Fibroblast of mammary gland (primary cell): ENCODE measurements around the gene PON2.
A peak's percentile ranks its signal among the peaks of the same experiment; 100 is the strongest.

Experiments used
- DNase-seq: peaks from one replicate; pipeline ENCODE4 v3.0.0-alpha.2; 2010; ENCODE audit warnings: low read depth
- H3K4me3 ChIP-seq: 2 replicates; pipeline ENCODE4 v1.5.1; 2011; ENCODE audit warnings: low read depth, mild to moderate bottlenecking, low read length, moderate library complexity; ENCODE audit not compliant: control insufficient read depth
- CTCF ChIP-seq: conservative IDR thresholded peaks from 2 replicates; pipeline ENCODE4 v1.5.1; 2011; ENCODE audit warnings: low read depth, low read length, inconsistent platforms; ENCODE audit not compliant: control insufficient read depth, insufficient read depth

Gene PON2

GRCh38 chr7:95444796-95445195, 10.0 kb upstream of the PON2 start:
- no peak for TF ChIP-seq CTCF
- H3K4me3 ChIP-seq, result no peak overlapping the region
- DNase-seq, result no peak

GRCh38 chr7:95441042-95441823, 6.4 kb upstream of the PON2 start:
- no peak for DNase-seq
- no peak overlapping the region for H3K4me3 ChIP-seq
- TF ChIP-seq CTCF, result no peak

DNA sequence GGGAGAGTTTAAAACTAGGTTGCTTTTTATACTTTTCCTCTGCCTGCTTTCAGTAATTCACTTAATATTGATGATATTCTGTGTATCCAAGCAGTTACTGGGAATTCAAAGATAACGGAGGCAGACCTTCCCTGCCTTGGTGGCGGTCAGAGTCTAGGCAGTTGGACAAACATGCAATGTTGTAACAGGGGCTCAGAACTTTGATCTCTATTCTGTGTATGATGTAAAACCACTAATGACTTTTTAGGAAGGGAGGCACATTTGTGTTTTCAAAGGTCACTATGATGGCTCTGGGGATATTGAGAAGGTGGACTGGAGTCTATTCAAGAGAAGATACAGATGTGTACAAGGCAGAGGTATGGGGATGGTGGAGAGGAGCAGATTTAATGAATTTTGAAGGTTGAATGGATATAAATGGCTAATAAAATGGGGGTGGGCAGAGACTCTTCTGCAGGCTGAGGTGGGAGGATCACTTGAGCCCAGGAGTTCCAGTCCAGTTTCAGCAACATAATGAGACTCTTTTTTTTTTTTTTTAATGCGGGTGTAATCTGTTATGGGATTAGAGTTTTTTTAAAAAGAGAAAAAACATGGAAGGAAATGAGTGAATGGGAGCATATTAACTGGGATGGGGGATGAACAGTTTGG, 5.7 kb upstream of the PON2 start:
- H3K4me3 ChIP-seq, result no peak overlapping the region
- no peak for DNase-seq
- no peak for TF ChIP-seq CTCF

DNA sequence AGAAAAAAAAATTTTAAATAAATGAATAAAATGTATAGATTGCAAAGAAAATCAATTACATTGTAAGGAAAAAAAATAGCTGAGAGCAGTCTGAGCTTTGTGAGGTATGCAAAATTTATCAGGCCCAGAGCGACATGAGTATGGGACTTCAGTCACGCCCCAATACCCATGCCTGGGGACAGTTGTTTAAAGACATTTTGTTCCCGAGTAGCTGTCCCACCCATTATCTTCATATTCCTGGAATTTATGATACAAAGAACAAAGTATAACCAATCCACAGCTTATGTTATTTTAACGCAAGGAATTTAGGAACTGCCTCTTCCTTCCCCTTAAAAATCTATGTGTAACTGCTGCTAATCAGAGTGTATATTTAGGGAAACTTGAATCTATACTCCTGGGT, 1.6 kb upstream of the PON2 start:
- no peak for DNase-seq
- H3K4me3 ChIP-seq, result no peak overlapping the region
- no peak for TF ChIP-seq CTCF

- no peak for DNase-seq
- H3K4me3 ChIP-seq, result peak overlapping the region; percentile 63
These were observed 573 bp upstream of the PON2 start for GRCh38 chr7:95435422-95435780.

DNA sequence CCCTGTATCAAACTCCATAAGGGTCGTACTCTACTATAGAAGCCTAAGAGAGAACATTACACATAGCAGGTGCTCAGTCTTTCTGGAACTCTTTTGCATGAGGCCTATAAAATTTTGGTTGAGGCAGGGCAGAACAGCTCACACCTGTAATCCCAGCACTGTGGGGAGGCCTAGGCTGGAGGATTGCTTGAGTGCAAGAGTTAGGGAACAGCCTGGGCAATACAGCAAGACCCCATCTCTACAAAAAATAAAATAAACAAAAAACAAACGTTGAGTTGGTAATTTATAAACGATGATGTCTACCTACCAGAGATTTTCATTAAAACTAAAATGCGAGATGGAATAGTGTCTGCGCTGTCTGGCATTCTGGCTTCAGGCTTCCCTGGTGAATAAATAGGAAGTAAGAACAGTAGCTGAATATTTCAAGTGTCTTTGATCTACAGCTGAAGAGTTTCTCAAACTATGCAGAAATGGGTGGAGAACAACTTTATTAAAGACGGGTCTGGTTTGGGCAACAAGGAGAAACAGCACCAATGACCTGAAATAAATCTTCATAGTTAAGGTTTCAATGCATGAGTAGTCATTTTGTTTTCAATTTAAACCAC, 774 bp downstream of the PON2 start:
- peak overlapping the region; percentile 63 for H3K4me3 ChIP-seq
- DNase-seq, result no peak
- TF ChIP-seq CTCF, result no peak

More at GRCh38 chr7:95435422-95435780, 573 bp upstream of the PON2 start:
- no peak for TF ChIP-seq CTCF
